ENCODE measurements around the gene BCDIN3D.
A peak's percentile ranks its signal among the peaks of the same experiment; 100 is the strongest.
"Not testable (repeated sequence)": the region's sequence is repeated elsewhere in the genome, so short reads cannot be mapped to it uniquely, and the experiment has no call there.

The BCDIN3D gene

GRCh38 chr12:49855890-49856289 lies 13.0 kb upstream of the BCDIN3D start:
- DNase-seq = not testable (repeated sequence)

GRCh38 chr12:49854976-49855375 lies 12.1 kb upstream of the BCDIN3D start:
- no peak for DNase-seq

- no peak for DNase-seq
Observed at GRCh38 chr12:49853671-49854070, 10.8 kb upstream of the BCDIN3D start.

GRCh38 chr12:49847161-49847560 lies 4.3 kb upstream of the BCDIN3D start:
- DNase-seq = no peak

- no peak for DNase-seq
Observed at GRCh38 chr12:49846032-49846431, 3.1 kb upstream of the BCDIN3D start.

GRCh38 chr12:49843876-49844437 lies 1.1 kb upstream of the BCDIN3D start:
- no peak for DNase-seq

GRCh38 chr12:49843411-49843810 lies 505 bp upstream of the BCDIN3D start:
- DNase-seq = no peak

- peak; percentile 68 for DNase-seq
Observed at GRCh38 chr12:49838973-49839633, 3.8 kb downstream of the BCDIN3D start.

- no peak for DNase-seq
Observed at GRCh38 chr12:49832836-49833421, 10.0 kb downstream of the BCDIN3D start.

GRCh38 chr12:49831717-49832116 lies 11.2 kb downstream of the BCDIN3D start:
- no peak for DNase-seq

GRCh38 chr12:49828133-49829091 lies 14.5 kb downstream of the BCDIN3D start, which contains the start of gene NCKAP5L:
TSS of gene NCKAP5L (minus strand) at chr12:49828413. CDS start at chr12:49804044, 24,369 bp downstream.
- peak; percentile 98 for DNase-seq

GRCh38 chr12:49827401-49828099 lies 15.4 kb downstream of the BCDIN3D start:
- peak; percentile 91 for DNase-seq

- DNase-seq = no peak
Observed at GRCh38 chr12:49827051-49827400, 15.9 kb downstream of the BCDIN3D start.

- no peak for DNase-seq
Observed at GRCh38 chr12:49825971-49826421, 16.9 kb downstream of the BCDIN3D start.

GRCh38 chr12:49825360-49825970 lies 17.4 kb downstream of the BCDIN3D start:
- DNase-seq = peak; percentile 28

GRCh38 chr12:49824895-49825294 lies 18.0 kb downstream of the BCDIN3D start:
- no peak for DNase-seq

- no peak for DNase-seq
Observed at GRCh38 chr12:49824416-49824815, 18.5 kb downstream of the BCDIN3D start.

- no peak for DNase-seq
Observed at GRCh38 chr12:49823951-49824350, 19.0 kb downstream of the BCDIN3D start.

GRCh38 chr12:49823350-49823749 lies 19.6 kb downstream of the BCDIN3D start:
- no peak for DNase-seq

GRCh38 chr12:49821373-49822287 lies 21.3 kb downstream of the BCDIN3D start:
- DNase-seq = no peak

GRCh38 chr12:49819786-49820185 lies 23.1 kb downstream of the BCDIN3D start:
- no peak for DNase-seq
